Left lobe of liver (tissue), 2 donors: ENCODE measurements around the gene MTPN. TPM values are rescaled to one million over a fixed set of nuclear protein-coding genes. Genes with fewer than 3 reads are reported as not detected.

Source experiments
- ATAC-seq: fragments of 200-7000 bp; cut with Tn5 transposase; one replicate; pipeline ENCODE4 v1.9.1; 2020; ENCODE audit warnings: mild to moderate bottlenecking, moderate library complexity
- DNase-seq: peaks from one replicate; pipeline ENCODE4 v3.0.0-alpha.2; 2020; ENCODE audit warnings: low spot score
- total RNA-seq: library from RNA; stranded (reverse); gene quantifications from one replicate; pipeline ENCODE4 v1.2.1, GENCODE V29; 2021
- donor health status: DM: no; HTN: no; CAD: no; lungs with moderate emphysema.
- donor health status: DM: no; HTN: yes; CAD: no.

The MTPN gene
- total RNA-seq, 1 donor from 2014 or later, result 29.5 TPM

DNA sequence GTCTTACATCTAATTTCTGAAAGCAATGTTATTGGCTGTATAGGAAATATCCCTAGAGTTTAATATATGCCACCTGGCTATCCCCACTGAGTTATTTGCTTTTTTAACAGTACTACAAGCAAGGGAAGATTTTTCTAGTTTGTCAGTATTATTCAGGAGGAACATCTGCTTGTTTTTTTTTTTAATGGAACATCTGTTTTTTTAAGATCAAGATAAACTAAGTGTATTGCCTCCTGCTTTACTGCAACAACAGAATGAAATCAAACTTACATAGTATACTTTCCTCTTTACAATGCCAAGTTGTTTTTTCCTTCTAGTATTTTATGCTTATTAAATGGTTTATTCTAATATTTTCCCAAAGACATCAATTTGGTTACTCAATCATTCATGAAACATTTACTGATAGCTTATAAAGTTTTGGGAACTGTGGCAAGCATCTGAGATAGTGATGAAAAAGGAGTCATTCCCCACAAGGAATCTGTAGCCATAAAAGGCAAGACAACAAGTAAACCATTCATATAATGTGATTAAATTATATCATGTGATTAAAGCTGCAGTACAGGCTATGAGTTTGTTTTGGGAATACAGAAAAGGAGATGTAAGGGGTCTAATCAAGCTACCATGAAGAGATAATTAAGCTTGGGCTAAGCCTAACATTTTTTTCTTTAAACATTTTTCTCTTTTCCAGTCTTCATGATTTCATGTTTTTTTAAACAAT is 17.4 kb downstream of the MTPN start:
- no peak for ATAC-seq
- DNase-seq, result no peak

DNA sequence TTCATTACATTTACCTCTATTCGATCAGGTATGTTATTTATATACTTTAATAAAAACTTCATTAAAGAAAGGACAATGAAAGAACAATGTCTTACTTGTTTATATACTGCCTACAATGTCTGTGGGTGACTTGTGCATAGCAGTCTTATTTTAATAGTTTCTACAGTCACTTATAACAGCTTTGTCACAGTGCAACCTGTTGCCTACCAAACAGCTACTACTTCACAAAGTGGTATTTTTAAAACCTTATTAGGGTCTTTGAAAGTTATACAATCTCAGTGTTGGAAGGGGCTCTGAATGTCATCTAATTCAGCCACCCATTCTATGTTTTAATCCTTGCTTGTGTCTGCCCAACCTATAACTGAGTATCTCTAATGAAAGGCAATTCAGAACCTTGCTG is 19.0 kb downstream of the MTPN start:
- no peak for ATAC-seq
- no peak for DNase-seq

DNA sequence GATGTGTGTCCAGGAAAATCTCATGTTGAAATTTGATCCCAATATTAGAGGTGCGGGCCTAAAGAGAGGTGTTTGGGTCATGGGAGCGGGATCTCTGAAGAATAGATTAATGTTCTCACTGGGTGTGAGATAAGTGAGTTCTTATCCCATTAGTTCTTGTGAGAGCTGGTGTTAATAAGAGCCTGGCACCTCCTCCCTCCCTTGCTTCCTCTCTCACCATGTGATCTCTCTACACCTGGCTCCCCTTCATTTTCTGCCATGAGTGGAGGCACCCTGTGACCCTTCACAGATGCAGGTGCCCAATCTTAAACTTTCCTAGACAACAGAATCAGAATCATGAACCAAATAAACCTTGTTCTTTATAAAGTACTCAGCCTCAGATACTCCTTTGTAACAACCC is 19.5 kb downstream of the MTPN start:
- ATAC-seq, result no peak
- DNase-seq, result no peak

DNA sequence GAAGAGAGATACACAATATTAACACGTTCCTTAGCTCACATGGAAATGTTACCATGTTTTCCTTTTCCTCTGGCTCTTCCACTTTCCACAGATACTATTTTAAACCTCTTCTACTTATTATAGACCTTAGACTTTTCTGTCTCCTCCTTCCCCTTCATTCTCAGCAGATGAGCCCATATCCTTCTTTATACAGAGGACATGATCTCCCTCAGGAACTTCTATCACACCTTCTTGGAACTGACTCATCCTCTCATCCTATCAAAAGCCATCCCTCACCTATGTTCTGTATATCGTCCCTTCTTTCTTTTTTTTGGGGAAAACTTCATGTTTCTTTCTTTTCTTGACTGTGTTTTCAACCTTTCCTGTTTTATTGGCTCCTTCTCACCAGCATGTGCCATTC is 20.8 kb downstream of the MTPN start:
- ATAC-seq (no peak), DNase-seq (no peak)

DNA sequence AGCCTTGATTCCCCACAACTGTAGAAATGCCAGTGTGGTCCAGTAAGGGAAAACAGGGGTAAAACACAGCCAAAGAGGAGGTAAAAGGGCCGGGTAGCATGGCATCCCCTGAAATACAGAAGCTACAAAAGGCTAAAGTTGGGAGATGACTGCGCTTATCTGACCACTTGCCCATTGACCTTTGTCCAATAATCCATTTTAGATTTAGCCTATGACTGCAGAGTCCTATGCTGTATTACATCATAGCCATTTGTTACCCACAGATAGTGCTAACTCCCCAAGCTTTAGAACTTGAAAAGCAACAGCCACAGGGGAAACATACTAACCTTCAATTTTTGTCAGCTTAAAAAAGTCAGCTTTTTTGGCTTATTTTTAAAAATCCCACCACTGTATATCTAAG is 26.2 kb downstream of the MTPN start:
- DNase-seq, result no peak
- peak; percentile 66 for ATAC-seq

DNA sequence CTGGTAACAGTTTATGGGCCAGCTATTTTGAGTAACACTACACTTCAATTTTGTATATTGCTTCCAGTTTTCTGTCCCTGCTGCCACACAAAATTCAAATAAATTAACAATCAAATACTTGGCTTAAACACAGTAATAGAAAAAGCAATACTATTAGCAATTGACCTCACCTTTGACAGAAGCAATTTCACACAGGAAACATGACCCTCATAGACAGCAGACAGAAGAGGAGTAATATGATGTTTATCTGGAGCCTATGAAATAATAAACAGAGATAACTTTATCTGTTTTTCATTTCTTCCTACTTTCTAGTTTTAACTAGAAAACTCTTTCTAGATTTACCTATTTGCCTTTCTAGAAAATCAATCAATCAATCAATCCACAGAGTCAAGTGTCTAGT is 26.7 kb downstream of the MTPN start:
- no peak for ATAC-seq
- no peak for DNase-seq

DNA sequence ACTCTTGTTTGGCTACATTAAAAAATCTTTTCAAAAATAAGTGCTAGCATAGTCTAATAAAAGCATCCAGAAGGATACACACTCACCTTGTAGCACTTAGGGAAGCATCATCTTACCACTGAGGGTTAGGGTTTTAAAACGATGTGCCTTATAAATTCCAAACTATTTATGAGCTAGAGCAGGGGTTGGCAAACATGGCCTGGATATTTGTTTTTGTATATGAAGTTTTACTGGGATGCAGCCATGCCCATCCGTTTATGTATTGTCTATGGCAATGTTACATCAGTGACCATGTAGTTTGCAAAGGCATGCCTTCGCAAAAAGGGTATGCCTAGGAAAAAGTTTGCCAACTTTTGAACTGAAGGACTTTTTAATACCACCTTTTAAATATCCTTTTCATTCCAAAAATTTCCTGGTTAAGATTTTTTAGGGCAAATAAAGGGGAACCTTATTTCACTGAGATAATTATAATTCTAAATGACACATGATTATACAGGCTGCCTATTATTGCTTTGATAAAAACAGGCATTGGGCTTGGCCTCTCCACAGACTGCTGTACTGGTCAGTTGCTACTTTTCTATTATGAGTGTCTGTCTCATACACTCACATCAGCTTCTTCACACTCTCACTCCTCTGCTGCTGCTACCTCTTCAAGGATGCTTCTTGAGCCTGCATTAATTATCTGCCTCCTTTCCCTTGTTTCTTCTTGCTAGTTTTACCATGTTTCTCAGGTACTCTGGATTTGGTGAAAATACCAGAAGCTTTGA is 30.7 kb downstream of the MTPN start:
- ATAC-seq, result no peak

DNA sequence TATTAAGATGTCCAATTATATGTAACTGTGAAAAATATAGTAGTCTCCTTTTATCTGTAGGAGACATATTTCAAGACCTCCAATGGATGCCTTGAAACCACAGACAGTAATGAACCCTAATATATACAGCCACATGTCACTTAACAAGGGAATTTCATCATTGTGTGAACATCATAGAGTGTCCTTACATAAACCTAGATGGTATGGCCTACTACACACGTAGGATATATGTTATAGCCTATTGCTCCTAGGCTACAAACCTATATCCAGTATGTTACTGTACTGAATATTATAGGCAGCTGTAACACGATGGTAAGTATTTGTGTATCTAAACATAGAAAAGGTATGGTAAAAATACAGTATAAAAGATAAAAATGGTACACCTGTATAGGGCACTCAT is 32.4 kb downstream of the MTPN start:
- DNase-seq (no peak), ATAC-seq (no peak)

More for the DNA sequence above, 30.7 kb downstream of the MTPN start:
- DNase-seq, result no peak

DNA sequence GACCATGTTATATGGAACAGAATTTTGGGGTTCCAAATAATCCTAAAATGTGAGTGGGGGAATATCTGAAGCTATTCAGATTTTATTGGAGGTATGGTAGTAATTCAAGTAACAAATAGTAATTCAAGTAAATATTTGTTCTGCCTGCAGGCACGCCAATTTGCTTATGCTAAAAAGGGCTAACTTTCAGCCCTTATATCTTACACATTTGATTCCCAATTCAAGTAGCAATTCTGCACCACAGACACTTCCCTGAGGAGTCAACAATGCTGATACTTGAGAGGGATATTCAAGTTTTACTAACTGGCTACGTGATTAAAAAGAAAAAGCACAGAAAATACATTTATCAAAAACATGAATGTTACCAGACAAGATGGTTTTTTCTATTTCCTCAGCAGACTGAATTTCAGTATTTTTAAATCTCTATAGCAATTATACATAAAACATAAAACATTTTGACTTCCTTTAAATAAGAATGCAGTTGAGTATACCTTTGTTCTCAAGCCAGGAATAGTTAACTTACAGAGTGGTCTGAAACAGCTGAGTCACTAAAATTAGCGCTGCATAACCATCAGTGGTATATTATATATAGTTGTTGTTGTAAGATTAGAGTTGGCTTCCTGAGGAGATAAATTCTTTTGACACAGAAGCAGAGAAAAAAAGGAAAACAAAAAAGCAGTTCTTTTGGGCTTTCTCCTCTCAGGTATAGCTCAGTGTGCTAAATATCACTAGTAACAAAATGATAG is 33.9 kb downstream of the MTPN start:
- DNase-seq (no peak), ATAC-seq (no peak)

DNA sequence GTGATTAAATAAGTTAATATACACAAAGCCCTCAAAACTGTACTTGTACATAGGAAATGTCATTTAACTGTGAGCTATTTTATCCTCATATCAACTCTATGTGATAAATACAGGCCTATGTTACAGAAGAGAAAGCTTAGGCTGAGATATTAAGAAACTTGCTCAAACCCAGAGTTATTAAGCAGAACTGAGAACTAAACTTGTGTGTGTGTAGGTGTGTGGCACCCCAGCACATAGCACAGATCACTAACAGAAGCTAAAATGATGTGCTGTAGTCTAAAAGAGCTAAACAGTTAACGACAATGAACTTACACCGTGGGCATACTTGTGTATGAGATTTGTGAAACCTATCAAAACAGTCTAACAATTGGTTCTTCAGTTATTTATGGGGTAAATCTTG is 34.5 kb downstream of the MTPN start:
- no peak for DNase-seq
- ATAC-seq, result no peak

DNA sequence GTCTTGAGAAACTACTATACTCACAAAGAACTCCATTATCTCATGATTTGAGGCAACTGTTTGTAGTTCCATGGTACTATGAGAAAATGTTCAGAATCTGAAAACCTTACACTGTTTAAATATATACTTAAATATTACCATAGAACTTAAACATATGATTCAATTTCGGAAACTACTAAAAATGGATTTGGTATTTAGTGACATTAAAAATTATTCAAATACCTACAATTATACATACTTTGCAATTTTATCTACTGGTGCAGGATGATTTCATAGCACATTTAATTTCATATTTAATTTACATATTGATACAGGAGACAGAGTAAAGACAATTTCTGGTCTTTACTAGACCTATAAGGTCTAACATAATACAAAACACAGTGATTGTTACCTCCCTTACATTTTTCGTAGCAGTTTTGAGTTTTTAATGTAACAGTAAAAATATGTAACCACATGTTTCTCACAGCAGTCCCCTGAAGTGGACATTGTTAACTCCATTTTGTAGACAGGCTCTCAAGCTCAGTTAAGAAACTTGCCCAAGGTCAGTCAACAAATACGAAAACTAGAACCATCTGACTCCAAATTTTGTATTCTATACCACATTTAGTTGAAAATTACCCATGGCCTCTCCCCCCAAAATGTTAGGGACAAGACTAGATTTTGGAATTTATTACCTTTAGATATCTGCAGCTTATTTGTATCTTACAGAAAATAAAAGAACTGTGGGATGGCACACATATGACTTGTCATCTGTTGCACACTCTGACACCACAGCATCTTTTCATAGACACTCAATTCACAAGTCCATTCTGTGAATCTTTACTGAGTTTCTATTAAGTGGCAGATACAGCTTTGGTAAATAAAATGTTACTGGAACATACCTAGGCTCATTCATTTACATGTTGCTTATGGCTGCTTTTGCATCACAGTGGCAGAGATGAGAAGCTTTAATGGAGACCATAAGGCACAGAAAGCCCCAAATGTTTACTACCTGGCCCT is 36.8 kb downstream of the MTPN start:
- ATAC-seq, result no peak
- DNase-seq, result no peak

DNA sequence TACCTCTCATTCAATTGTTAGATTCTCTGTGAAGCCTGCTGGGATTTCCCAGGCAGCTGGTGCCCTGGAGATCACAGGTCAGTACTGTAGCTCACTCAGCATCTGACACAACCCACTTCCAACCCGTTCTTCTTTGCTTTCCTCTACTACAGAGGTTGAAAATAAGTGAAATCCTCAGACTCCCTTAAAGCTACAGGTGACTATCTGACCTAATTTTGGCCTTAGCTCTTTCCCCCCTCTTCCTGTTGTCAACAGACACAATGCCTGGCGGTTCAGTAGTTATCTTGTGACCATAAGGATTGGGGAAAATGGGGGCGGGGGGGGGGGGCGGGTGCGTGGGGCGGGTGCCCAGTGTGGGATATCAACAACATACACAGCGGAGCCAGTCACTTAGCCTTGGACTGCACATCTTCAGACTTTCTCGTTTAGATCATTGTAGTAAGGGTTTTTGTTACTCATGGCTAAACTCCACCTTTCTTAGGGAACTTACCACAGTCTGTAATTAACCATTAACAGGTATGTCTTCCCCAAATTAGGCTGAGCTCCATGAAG is 37.8 kb downstream of the MTPN start:
- ATAC-seq, result no peak
- no peak for DNase-seq

DNA sequence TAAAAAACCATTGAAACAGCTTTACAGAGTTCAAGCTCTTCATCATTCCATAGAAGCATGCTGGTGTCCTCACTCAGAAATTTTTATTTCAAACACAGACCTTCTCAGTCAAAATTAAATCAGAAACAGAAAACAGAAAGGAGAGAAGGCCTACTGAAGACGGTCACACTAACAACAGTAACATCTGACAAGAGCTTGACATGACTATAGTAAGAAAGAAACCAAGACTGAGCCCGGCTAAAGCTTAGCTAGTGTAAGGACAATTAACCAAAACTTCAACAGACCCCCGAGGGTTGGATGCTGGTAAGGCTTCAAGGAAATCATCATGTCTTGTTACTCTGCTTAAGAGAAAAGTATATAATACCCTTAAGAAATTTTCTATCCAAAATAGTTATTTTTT is 38.6 kb downstream of the MTPN start:
- DNase-seq, result no peak
- no peak for ATAC-seq

DNA sequence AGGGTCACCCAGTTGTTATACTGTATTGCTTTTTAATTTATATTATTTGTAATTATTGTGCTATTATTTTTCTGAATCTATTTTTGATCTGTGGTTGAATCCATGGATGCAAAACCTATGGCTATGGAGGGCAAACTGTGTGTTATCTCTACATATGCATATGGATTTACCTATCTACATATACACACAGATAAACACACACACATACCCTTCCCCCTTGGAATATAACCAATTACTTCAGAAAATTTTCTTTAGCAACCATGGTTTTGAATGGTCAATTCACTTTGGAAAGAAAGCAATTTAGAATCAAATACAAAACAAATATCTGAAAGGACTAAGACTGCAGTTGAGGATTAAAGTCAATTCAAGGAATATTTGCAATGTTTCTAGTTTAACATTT is 39.1 kb downstream of the MTPN start:
- no peak for ATAC-seq

DNA sequence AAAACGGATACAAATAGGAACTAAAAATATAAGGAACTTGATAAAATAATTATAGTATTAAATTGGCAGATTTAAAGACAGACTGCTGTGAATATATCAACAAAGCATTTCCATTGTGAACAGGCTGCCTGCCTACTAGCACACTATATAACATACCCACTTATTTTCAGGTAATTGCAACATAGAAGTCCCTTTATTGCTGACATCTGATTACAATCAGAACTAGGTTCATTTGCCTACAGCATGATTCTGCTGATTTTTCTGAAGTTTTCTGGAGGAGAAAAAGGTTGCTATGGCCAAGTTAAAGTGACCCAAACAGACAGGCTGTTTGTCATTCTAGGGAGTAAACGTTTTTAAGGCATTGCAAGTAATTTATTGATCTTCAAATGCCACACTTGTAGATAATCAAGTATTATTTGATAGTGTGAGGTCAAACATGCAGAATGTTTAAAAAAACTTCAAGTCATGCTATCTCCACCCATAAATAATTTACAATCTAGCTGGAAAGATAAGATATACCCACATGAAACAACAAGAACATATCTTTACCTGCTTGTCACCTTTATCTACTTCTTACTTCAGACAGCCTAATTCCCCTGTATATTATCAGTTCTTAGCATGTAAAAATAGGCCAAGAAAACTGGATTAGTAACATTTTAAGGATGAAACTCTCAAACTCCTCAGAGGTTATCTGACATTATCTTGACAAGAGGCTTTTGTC is 40.5 kb downstream of the MTPN start:
- DNase-seq, result no peak
- ATAC-seq, result no peak

More for the DNA sequence above, 39.1 kb downstream of the MTPN start:
- DNase-seq, result no peak

DNA sequence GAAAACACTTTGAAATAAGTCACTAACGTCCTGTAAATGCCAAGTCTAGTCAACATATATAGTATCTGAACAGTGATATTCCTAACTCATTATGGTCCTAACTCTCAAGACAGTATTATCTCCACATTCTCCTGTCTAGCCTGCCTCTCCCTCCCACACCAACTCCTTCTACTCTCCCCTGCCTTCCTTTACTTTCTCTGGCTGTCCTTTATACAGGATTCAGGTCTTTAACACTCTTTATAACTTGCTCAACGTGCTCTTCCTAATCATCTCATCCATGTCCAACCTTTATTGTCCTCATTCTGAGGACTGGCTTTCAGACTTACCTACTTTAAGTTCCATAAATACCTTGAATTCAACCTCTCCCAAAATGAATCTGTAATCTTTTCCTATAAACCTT is 42.5 kb downstream of the MTPN start:
- DNase-seq (no peak), ATAC-seq (no peak)

DNA sequence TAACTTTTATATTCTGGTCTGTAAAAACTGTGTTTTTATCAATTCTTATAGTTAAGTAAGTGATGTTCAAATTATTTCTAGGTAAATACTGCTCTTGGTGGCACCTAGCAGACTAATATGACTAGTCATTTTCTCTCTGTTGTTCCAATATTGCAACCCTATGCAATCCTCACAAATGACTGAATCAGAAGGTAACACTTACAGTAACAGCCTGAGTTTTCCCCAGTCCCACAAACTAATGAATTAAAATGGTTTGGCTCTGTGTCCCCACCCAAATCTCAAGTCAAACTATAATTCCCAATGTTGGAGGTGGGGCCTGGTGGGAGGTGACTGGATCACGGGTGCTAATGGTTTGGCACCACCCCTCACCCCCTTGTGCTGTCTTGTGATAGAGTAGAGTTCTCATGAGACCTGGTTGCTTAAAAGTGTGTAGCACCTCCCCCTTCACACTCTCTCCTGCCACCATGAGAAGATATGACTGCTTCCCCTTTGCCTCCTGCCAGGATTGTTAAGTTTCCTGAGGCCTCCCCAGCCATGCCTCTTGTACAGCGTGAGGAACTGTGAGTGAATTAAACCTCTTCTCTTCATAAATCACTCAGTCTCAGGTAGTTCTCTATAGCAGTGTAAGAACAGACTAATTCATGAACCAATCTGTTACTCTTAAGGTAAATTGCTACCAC is 43.5 kb downstream of the MTPN start:
- no peak for ATAC-seq
- no peak for DNase-seq

DNA sequence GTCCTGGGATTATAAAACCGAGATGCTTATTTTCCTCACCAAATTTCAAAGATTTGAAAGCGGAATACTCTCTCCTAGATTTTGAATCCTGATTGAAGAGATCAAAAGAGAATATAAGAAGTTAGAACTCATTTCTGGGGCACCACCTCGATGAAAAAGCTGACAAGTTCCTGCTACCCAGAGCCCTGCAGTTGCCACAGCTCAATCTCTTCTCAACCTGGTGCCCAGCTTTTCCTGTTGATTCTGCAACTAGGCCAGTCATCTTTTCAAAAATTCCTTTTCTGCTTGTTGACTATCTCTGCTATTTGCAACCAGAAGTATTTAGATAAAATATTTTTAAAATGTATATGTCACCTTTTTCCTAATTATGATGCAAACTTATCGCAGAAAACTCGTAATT is 45.0 kb downstream of the MTPN start:
- ATAC-seq, result no peak

More for the DNA sequence above, 45.0 kb downstream of the MTPN start:
- no peak for DNase-seq
